Pulmonary artery endothelial cell (primary cell): ENCODE measurements around the gene ABLIM2. TPM values are rescaled to one million over a fixed set of nuclear protein-coding genes. Genes with fewer than 3 reads are reported as not detected.

ENCODE experiments used
- DNase-seq: peaks from one replicate; pipeline ENCODE4 v3.0.0-alpha.2; 2011; ENCODE audit warnings: low read depth, low spot score
- total RNA-seq: library from RNA; depleted of rRNA; stranded (reverse); fragments of >200 nt; gene quantifications from 2 replicates; pipeline ENCODE4 v1.2.3, GENCODE V29; 2014

Gene ABLIM2
- total RNA-seq, 1 donor from 2014 or later = 1.1 TPM

GRCh38 chr4:8121292-8122015 lies 37.2 kb downstream of the ABLIM2 start:
- DNase-seq = no peak

- no peak for DNase-seq
Observed at GRCh38 chr4:8120501-8120900, 38.1 kb downstream of the ABLIM2 start.

GRCh38 chr4:8119877-8120276 lies 38.7 kb downstream of the ABLIM2 start:
- DNase-seq = no peak

GRCh38 chr4:8118531-8118930 lies 40.1 kb downstream of the ABLIM2 start:
- no peak for DNase-seq

GRCh38 chr4:8118035-8118434 lies 40.6 kb downstream of the ABLIM2 start:
- DNase-seq = no peak

- no peak for DNase-seq
Observed at GRCh38 chr4:8117278-8117682, 41.3 kb downstream of the ABLIM2 start.

GRCh38 chr4:8115916-8116315 lies 42.7 kb downstream of the ABLIM2 start:
- DNase-seq = no peak

GRCh38 chr4:8115203-8115520 lies 43.5 kb downstream of the ABLIM2 start:
- no peak for DNase-seq

GRCh38 chr4:8114456-8115202 lies 44.0 kb downstream of the ABLIM2 start:
- no peak for DNase-seq

GRCh38 chr4:8113611-8114377 lies 44.8 kb downstream of the ABLIM2 start:
- no peak for DNase-seq

- DNase-seq = no peak
Observed at GRCh38 chr4:8112672-8113071, 45.9 kb downstream of the ABLIM2 start.

- DNase-seq = no peak
Observed at GRCh38 chr4:8112036-8112576, 46.5 kb downstream of the ABLIM2 start.

- DNase-seq = no peak
Observed at GRCh38 chr4:8110071-8110986, 48.3 kb downstream of the ABLIM2 start.

- no peak for DNase-seq
Observed at GRCh38 chr4:8109406-8110065, 49.1 kb downstream of the ABLIM2 start.

GRCh38 chr4:8108991-8109390 lies 49.6 kb downstream of the ABLIM2 start:
- no peak for DNase-seq

- DNase-seq = no peak
Observed at GRCh38 chr4:8108261-8108660, 50.4 kb downstream of the ABLIM2 start.

- DNase-seq = no peak
Observed at GRCh38 chr4:8107146-8107657, 51.4 kb downstream of the ABLIM2 start.

- no peak for DNase-seq
Observed at GRCh38 chr4:8106451-8107025, 52.1 kb downstream of the ABLIM2 start.

GRCh38 chr4:8105306-8106100 lies 53.1 kb downstream of the ABLIM2 start:
- DNase-seq = no peak
